HG03378 (cell line): ENCODE data around the gene VPS26C.
A peak's percentile ranks its signal among the peaks of the same experiment; 100 is the strongest.
"Not testable (repeated sequence)": the region's sequence is repeated elsewhere in the genome, so short reads cannot be mapped to it uniquely, and the experiment has no call there.

Experiments
- ATAC-seq: cut with Tn5 transposase; IDR thresholded peaks from one replicate; pipeline ENCODE4 v1.9.1; 2021; ENCODE audit warnings: mild to moderate bottlenecking, moderate library complexity; ENCODE audit not compliant: unreplicated experiment

VPS26C gene

DNA sequence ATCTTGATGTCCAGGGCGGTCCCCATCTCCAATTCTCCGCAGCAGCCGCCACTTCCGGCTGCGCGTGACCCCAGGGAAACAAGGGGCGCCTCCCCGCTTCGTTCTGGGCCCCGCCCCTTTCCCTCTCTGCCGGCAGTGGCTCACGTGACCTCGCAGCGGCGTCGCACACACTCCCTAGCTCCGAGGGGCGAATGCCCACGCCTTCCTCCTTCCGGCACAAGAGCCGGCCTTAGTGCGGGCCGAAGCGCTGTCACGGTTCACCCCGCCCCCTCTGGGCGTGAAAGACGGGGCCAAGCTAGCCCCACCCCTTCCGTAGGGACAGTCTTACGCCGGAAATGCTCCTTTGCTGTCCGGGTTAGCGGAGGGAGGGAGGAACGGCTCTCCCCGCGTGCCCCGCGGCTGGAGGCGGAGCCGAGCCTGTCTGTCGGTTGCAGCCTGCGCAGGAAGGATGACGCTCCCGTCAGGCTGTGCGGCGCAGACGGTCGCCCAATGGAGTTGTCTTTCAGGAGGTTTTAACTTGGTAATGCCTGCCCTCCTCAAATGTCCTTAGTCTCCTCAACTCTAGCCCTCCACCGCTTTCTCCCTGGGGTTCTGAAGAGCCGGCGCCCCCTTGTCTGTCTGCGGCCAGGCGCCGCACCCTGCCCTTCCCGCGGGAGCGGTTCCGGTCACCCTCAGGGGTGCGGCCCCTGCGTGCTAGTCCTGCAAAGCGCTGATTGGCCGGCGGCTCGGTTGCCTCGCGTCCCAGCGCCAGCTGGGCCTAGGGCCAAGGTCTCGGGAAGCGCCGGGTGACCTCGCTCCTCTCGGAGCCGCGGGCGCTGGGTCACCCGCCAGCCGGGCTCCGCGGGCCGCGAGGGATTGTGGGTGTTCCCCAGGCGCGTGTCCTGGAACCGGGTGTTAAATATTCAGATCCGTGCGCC lies at the start of gene VPS26C:
Gene VPS26C (minus strand): TSS at position 66 of the 917 bp plus-strand sequence. CDS start 40 bp downstream, at position 26.
- ATAC-seq: peak; percentile 93

DNA sequence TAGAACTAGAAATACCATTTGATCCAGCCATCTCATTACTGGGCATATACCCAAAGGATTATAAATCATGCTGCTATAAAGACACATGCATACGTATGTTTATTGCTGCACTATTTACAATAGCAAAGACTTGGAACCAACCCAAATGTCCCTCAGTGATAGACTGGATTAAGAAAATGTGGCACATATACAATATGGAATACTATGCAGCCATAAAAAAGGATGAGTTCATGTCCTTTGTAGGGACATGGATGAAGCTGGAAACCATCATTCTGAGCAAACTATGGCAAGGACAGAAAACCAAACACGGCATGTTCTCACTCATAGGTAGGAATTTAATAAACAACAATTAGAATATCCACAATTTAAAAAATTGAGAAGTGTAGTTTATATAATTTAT lies 48.9 kb upstream of the VPS26C start:
- not testable (repeated sequence) for ATAC-seq

DNA sequence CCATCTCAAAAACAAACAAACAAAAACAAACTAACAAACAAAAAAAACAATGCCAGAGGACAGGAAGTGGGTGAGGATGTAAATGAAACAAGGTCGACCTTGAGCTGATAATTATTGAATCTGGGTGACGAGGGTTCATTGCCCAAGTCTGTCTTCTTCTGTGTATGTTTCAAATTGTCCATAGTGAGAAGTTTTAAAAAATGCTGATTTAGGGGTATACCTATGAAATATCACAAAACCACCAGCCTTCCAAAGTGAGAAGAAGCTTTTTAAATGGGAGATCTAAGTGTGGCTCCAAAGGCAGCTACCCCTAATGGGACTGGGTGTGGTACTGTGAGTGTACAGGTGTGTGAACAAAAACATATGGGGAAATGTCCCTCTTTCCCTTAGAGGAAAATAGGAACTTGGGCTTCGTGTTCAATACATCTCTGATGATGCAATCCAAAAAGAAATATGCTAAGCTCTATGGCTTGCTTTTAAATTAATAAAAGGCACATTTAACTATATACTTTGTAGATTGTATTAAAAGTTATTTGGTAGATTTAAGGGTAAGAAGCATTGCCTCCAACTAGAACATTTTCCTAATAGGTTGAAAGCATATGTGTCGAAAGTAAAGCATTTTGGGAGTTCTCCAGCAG lies 33.1 kb upstream of the VPS26C start:
- no peak for ATAC-seq

GRCh38 chr21:37297364-37297763 lies 30.2 kb upstream of the VPS26C start:
- ATAC-seq: no peak

DNA sequence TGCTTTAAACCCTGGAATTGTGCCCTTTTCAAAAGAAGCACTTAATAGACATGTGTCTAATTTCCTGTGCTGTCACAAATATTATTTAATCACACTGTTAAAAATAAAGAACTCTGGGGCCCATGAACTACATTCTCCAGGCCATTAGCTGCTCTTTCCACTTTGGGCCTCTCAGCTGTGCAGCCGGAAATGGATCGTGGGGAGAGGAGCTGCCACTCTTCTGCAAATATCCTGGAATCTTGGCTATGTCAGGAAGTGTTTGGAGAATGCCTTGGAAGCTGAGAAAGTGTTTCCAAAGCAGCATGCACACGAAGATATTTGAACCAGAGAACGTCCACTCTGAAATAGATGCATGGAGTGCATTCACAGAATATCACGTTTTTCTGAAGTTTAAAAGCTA lies 27.5 kb upstream of the VPS26C start:
- no peak for ATAC-seq

GRCh38 chr21:37292941-37293340 lies 25.8 kb upstream of the VPS26C start:
- no peak for ATAC-seq

GRCh38 chr21:37292041-37292440 lies 24.9 kb upstream of the VPS26C start:
- no peak for ATAC-seq

- not testable (repeated sequence) for ATAC-seq
Observed at GRCh38 chr21:37283191-37283710, 16.1 kb upstream of the VPS26C start.

- ATAC-seq: not testable (repeated sequence)
Observed at GRCh38 chr21:37282602-37283001, 15.5 kb upstream of the VPS26C start.

- no peak for ATAC-seq
Observed at GRCh38 chr21:37281993-37282392, 14.9 kb upstream of the VPS26C start.

DNA sequence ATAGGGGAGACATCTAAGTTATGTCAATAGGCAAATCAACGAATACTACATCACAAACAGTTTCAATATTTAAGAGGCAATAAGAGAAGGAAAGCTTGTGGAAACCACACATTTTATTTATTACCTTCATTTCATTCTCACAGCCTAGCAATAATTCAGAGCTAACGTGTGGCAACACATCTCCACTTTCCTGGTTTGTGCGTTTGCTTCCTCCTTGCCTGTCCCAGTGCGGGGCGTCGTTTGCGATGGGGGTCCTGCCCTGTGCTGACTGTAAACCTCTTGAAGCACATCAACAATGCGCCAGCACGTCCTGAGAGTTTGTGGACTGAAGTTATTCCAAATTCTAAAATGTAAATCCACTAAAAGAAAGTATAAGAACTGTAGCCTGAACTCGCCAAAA lies 14.4 kb upstream of the VPS26C start:
- no peak for ATAC-seq

DNA sequence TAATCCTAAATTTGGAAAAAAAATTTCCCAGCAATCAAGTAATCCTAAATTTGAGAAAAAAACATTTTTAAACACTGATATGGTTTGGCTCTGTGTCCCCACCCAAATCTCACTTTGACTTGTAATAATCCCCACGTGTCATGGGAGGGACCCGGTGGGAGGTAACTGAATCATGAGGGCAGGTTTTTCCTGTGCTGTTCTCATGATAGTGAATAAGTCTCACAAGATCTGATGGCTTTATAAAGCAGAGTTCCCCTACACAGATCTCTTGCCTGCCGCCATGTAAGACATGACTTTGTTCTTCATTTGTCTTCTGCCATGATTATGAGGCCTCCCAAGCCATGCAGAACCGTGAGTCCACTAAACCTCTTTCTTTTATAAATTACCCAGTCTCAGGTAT lies 12.1 kb upstream of the VPS26C start:
- ATAC-seq: not testable (repeated sequence)

DNA sequence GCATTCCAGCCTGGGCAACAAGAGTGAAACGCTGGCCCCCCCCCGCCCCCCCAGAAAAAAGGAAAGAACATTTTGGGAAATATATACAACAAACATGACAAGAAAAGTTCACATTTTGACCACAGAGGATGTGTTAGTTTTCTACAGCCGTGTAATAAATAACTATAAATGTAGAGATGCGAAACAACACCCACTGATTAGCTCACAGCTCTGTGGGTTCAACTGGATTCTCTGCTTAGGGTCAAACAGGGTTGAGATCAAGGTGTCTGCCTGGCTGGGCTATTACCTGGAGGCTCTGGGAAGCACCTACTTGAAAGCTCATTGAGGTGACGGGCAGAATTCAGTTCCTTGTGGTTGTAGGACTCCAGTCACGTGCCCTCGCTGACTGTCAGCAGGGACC lies 11.1 kb upstream of the VPS26C start:
- no peak for ATAC-seq

DNA sequence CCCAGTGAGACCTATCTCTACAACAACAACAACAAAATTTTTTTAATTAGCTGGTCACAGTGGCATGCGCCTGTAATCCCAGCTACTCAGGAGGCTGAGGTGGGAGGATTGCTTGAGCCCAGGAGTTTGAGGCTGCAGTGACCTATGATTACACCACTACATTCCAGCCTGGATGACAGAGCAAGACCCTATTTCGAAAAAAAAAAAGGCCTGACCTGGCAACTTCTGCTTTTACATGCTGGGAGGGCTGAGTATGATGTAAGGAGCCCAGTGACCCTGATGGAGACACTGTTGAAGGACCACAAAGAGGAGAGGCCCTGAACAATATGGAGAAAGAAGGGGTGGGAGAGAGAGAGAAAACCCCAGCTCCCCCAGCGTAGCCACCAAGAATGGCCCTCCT lies 9.2 kb upstream of the VPS26C start:
- ATAC-seq: no peak

- ATAC-seq: no peak
Observed at GRCh38 chr21:37273911-37274690, 7.0 kb upstream of the VPS26C start.

DNA sequence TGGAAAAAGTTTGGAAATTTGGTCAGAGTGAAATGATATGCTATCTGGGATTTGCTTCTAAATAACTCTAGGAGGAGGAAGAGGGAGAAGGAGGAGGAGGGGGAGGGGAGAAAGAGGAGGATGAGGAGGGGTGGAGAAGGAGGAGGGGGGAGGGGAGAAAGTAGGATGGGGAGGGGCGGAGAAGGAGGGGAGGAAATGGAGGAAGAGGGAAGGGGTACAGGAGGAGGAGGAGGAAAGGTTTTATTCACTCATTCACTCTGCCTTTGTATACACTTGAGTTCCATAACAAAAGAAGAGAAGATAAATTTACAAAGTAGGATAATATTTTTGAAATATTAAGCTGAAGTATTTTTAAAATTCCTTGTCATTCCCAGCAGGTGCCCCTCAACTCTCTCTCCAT lies 6.3 kb upstream of the VPS26C start:
- no peak for ATAC-seq

GRCh38 chr21:37272897-37273296 lies 5.8 kb upstream of the VPS26C start:
- no peak for ATAC-seq

DNA sequence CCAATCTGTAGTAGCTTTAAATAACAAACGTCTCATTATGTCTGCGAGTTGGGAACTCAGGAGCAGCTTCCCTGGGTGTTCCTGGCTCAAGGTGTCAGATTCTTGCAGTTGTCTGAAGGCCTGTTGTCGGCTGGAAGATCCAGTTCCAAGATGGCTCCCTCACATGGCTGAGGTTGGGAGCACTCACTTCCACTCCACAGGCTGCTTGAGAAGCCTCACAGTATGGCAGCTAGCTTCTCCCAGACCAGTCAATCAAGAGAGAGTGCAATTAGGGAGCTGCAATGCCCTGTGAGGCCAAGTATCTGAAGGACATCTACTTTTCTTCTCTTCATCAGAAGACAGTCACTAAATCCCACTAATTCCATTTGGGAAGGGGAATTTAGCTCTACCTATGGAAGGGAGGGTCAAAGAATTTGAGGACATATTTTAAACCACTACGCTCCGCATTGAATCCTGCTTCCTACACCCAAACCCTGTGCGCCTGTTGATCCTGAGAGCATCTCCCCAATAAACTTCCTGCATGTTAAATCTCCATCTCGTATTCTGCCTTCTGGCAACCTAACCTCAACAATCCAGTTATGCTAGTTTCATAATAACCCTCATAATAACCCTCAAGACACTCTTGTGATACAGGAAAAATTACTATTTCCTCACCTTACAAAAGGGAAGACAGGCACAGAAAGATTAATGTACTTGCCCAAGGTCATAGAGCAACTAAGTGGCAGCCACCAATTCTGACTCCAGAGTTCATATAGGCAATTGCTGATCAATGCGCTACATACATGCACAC lies 3.6 kb upstream of the VPS26C start:
- ATAC-seq: no peak

DNA sequence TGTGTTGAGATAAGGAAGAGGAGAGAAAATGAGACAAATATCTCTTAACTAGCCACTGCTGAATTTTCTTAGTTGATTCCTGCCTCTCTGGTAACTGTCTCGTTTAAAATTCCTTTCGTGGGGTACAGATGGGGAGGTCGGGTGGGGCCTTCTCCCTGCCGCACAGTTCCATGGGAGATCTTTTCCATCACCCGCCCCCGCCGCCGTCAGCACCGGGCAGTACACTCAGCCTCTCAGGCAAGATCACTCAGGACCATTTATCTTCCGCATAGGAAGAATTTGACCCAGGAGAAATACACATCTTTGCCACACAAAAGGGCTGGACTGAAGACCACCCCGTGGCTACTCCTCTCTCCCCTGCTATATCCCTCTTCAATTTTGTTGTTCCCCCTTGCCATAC lies 2.3 kb upstream of the VPS26C start:
- no peak for ATAC-seq

- no peak for ATAC-seq
Observed at GRCh38 chr21:37268186-37268503, 1.0 kb upstream of the VPS26C start.
